ENCODE results near the gene NFAM1.

Gene NFAM1

DNA sequence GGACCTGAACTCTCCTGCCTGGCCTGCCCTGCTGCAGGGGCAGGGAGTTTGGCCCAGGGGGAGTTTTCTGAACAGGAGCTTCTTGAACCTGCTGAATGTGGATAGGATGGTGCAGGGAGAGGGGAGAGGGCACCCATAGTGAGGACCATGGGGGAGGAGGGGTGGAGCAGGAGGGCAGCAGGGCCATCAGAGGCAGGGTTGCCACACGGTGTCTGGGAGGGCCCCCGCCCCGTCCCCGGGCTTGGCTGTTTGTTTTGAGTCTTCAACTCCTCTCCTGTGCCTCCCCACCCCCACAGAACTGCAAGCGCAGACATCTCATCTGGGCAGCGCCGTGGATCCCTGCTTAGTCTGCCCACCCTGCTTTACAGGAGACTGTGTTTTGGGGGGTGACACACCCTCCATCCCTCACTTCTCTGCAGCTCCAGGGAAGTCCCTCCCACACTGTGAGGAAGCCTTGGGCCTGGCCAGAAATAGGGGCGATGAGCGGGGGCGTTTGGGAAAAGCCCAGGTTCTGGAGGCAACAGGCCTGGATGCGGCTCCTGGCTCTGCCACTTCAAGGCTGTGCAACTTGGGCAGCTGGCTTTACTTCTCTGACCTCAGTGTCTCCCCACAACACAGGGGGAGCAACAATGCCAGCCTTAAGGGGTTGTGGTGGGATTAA lies 14.4 kb downstream of the NFAM1 start:
- no peak overlapping the region for H3K4me3 ChIP-seq (replicated peaks in 1 of 2; ENCODE audit: low read depth in 2 of 2, low read length in 2 of 2)
- DNase-seq (ENCODE audit: low read depth in 2 of 2), result no peak
- TF ChIP-seq, protein P1, sequence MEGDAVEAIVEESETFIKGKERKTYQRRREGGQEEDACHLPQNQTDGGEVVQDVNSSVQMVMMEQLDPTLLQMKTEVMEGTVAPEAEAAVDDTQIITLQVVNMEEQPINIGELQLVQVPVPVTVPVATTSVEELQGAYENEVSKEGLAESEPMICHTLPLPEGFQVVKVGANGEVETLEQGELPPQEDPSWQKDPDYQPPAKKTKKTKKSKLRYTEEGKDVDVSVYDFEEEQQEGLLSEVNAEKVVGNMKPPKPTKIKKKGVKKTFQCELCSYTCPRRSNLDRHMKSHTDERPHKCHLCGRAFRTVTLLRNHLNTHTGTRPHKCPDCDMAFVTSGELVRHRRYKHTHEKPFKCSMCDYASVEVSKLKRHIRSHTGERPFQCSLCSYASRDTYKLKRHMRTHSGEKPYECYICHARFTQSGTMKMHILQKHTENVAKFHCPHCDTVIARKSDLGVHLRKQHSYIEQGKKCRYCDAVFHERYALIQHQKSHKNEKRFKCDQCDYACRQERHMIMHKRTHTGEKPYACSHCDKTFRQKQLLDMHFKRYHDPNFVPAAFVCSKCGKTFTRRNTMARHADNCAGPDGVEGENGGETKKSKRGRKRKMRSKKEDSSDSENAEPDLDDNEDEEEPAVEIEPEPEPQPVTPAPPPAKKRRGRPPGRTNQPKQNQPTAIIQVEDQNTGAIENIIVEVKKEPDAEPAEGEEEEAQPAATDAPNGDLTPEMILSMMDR (IDR thresholded peaks at IDR 0.05; ENCODE audit: low read depth, low read length), result no peak

- TF ChIP-seq, protein P1 (IDR thresholded peaks at IDR 0.05; ENCODE audit: low read depth, low read length), result no peak
- DNase-seq (ENCODE audit: low read depth in 2 of 2), result no peak
- no peak overlapping the region for H3K4me3 ChIP-seq (replicated peaks in 1 of 2; ENCODE audit: low read depth in 2 of 2, low read length in 2 of 2)
Observed at GRCh38 chr22:42416671-42417230, 15.5 kb downstream of the NFAM1 start.

DNA sequence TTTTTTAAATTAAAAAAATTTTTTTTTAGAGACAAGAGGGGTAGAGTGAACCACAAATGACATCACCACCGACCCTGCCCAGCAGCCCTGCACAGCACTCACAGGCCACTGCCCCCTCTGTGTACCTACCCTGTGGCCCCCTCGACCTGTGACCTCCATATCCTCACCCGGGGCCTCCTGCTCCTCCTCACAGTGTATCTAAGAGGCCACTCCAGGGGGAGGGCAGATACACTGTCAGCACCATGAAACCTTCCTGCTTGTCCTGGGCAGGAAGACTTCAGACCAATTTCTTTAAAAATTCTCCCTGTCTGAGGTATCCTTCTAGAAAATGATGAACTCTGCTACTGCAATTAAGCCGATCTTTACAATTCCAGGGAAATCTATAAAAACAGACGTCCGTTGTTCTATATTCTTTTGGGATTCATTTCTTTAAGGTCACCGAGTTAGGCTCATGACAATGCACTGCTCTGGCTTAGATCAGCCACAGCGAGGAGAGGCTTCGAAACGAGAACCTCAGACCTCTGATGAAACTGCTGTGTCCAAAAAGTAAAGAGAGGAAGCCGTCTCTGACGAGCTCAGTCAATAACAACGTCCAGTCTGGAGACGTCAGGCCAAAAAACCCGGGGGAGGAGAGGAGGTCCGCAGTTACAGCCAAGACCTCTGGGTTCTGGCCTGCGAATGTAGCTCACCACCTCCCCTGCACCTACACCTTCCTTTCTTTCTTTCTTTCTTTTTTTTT lies 17.5 kb downstream of the NFAM1 start:
- no peak overlapping the region for H3K4me3 ChIP-seq (replicated peaks in 1 of 2; ENCODE audit: low read depth in 2 of 2, low read length in 2 of 2)
- TF ChIP-seq, protein P1 (IDR thresholded peaks at IDR 0.05; ENCODE audit: low read depth, low read length), result no peak
- no peak for DNase-seq (ENCODE audit: low read depth in 2 of 2)

GRCh38 chr22:42414021-42414420 lies 18.2 kb downstream of the NFAM1 start:
- no peak overlapping the region for H3K4me3 ChIP-seq (replicated peaks in 1 of 2; ENCODE audit: low read depth in 2 of 2, low read length in 2 of 2)
- DNase-seq (ENCODE audit: low read depth in 2 of 2), result no peak
- TF ChIP-seq, protein P1 (IDR thresholded peaks at IDR 0.05; ENCODE audit: low read depth, low read length), result no peak

- TF ChIP-seq, protein P1 (IDR thresholded peaks at IDR 0.05; ENCODE audit: low read depth, low read length), result no peak
- no peak for DNase-seq (ENCODE audit: low read depth in 2 of 2)
- H3K4me3 ChIP-seq (replicated peaks in 1 of 2; ENCODE audit: low read depth in 2 of 2, low read length in 2 of 2), result no peak overlapping the region
Observed at GRCh38 chr22:42412744-42413333, 19.4 kb downstream of the NFAM1 start.

GRCh38 chr22:42410708-42411107 lies 21.5 kb downstream of the NFAM1 start:
- DNase-seq (ENCODE audit: low read depth in 2 of 2), result no peak
- TF ChIP-seq, protein P1 (IDR thresholded peaks at IDR 0.05; ENCODE audit: low read depth, low read length), result no peak
- no peak overlapping the region for H3K4me3 ChIP-seq (replicated peaks in 1 of 2; ENCODE audit: low read depth in 2 of 2, low read length in 2 of 2)

Measured in cardiac fibroblast (primary cell).